ENCODE data around the gene SPEM2.

Gene SPEM2

GRCh38 chr17:7462474-7463371 is 37.3 kb downstream of the SPEM2 start:
- DNase-seq (ENCODE audit: low spot score) = no peak
- in situ Hi-C loops (cut with MboI; ENCODE audit: low sequenced_read_pairs, unreplicated experiment) = no loop called here
- TF ChIP-seq, protein P1, sequence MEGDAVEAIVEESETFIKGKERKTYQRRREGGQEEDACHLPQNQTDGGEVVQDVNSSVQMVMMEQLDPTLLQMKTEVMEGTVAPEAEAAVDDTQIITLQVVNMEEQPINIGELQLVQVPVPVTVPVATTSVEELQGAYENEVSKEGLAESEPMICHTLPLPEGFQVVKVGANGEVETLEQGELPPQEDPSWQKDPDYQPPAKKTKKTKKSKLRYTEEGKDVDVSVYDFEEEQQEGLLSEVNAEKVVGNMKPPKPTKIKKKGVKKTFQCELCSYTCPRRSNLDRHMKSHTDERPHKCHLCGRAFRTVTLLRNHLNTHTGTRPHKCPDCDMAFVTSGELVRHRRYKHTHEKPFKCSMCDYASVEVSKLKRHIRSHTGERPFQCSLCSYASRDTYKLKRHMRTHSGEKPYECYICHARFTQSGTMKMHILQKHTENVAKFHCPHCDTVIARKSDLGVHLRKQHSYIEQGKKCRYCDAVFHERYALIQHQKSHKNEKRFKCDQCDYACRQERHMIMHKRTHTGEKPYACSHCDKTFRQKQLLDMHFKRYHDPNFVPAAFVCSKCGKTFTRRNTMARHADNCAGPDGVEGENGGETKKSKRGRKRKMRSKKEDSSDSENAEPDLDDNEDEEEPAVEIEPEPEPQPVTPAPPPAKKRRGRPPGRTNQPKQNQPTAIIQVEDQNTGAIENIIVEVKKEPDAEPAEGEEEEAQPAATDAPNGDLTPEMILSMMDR (IDR thresholded peaks at IDR 0.05; ENCODE audit: borderline replicate concordance, control extremely low read depth, extremely low read depth, insufficient read depth, missing control alignments) = no peak

DNA sequence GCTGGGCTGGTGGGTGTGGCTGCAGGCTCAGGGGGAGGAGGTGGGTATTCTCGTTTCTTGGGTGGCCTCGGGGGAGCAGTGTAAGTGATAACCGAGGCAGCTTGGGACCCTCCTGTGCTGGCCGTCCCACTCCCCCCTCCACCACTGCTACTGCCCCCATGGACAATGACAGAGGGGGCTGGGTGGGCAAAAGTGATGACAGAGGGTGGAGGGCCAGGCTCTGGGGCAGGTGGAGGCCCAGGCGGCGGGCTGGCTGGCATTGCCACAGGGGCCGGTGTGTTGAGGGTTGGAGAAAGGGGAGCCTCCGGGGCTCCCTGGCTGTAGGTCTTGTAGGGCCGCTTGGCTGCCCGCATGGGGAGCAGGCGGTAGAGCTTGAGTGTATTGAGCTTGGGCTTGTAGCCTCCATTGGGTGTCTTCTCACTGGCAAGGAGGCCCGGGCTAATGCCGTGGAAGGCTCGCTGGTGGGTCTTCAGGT is 38.0 kb downstream of the SPEM2 start:
- DNase-seq (ENCODE audit: low spot score) = no peak
- TF ChIP-seq, protein P1 (IDR thresholded peaks at IDR 0.05; ENCODE audit: borderline replicate concordance, control extremely low read depth, extremely low read depth, insufficient read depth, missing control alignments) = no peak
- in situ Hi-C loops (cut with MboI; ENCODE audit: low sequenced_read_pairs, unreplicated experiment) = no loop called here

- in situ Hi-C loops (cut with MboI; ENCODE audit: low sequenced_read_pairs, unreplicated experiment) = no loop called here
- DNase-seq (ENCODE audit: low spot score) = no peak
- TF ChIP-seq, protein P1 (IDR thresholded peaks at IDR 0.05; ENCODE audit: borderline replicate concordance, control extremely low read depth, extremely low read depth, insufficient read depth, missing control alignments) = no peak
Measured at GRCh38 chr17:7464081-7464480, 38.7 kb downstream of the SPEM2 start.

DNA sequence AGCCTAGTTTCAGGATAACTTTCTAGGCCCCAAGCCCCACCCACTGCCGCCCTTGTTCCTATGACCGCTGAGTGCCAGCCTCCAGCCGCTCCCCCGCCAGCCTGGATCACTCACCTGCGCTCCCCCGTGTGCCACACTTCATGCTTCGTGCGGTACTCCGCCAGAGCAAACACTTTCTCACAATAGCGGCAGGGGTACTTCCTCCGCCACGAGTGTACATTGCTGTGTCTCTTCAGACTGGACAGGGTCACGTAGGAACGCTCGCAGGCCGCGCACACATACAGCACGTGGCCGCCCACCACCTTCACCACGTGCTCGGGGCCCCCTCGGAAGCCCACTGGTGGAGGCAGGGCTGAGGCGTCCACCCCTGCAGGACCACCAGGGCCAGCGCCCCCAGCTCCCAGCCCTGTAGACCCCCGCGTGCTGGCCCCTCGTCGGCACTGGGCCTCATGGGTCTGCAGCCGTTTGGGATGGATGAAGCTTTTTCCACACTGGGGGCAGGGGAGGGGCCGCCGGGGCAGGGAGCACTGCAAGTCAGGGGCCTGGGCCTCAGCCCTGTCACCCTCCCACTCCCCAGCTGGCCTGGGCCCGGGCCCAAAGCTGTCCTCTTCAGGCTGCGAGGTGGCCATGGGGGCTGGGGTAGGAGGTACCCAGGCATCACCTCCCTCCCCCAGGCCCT is 40.3 kb downstream of the SPEM2 start:
- no peak for DNase-seq (ENCODE audit: low spot score)
- in situ Hi-C loops (cut with MboI; ENCODE audit: low sequenced_read_pairs, unreplicated experiment) = no loop called here
- TF ChIP-seq, protein P1 (IDR thresholded peaks at IDR 0.05; ENCODE audit: borderline replicate concordance, control extremely low read depth, extremely low read depth, insufficient read depth, missing control alignments) = no peak

DNA sequence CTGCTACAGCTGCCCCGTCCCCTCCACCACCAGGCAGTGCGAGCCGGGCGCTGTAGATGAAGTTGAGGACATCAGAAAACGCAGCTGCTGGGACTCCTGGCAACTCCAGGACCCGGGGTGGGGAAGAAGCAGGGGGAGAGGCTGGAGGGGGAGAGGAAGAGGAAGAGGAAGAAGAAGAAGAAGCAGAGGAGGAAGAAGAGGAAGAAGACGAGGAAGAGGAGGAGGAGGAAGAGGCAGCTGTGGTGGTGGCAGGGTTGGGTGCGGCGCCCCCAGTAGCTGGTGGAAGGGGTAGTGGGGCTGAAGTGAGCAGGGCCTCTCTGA is 40.9 kb downstream of the SPEM2 start:
- DNase-seq (ENCODE audit: low spot score) = no peak
- in situ Hi-C loops (cut with MboI; ENCODE audit: low sequenced_read_pairs, unreplicated experiment) = no loop called here
- TF ChIP-seq, protein P1 (IDR thresholded peaks at IDR 0.05; ENCODE audit: borderline replicate concordance, control extremely low read depth, extremely low read depth, insufficient read depth, missing control alignments) = no peak

DNA sequence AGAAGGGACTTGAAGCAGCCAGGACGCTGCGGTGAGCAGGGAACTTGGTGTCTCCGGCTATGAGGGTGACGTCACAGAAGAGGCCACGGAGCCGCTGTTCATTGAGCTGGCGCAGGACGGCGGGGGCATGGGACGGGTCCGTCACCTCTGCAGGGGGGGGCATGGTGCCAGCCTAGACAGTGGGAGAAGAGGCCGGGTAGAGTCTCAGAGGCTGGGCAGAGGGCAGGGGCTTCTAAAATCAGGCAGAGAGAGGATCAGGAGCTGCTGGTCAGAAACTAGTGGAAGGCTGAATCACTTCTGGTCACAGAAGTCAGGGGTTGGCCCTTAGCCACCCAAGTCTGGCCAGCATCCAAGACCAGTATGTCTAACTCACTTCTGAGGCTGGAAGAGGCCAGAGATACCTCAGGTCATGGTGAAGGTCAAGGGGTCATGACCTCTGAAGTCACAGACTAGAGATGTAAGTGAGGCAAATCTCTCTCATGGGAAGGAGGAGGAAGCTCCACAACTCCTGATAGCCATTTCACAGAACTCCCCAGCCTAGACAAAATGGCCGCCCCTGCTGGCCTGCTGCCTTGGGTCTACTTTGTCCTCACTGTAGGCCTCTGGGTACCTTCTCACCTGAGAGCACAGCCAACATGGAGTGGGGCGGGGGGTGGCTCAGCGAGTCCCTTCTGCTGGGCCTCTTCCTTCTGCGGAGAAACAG is 41.4 kb downstream of the SPEM2 start:
- TF ChIP-seq, protein P1 (IDR thresholded peaks at IDR 0.05; ENCODE audit: borderline replicate concordance, control extremely low read depth, extremely low read depth, insufficient read depth, missing control alignments) = no peak
- no peak for DNase-seq (ENCODE audit: low spot score)
- in situ Hi-C loops (cut with MboI; ENCODE audit: low sequenced_read_pairs, unreplicated experiment) = no loop called here

Data from GM13976 (cell line).